IPS-18c (cell line): Measurements from ENCODE around the gene PHACTR1.

Experiments
- H3K4me3 ChIP-seq: 2 replicates; pipeline ENCODE4 v1.7.0; 2013; ENCODE audit warnings: low read depth, mild to moderate bottlenecking, low read length, moderate library complexity; ENCODE audit not compliant: insufficient read depth
- H3K9me3 ChIP-seq: one replicate; pipeline ENCODE4 v1.6.1; 2013; ENCODE audit warnings: mild to moderate bottlenecking, low read length, moderate library complexity; ENCODE audit not compliant: control insufficient read depth, insufficient read depth

The PHACTR1 gene

DNA sequence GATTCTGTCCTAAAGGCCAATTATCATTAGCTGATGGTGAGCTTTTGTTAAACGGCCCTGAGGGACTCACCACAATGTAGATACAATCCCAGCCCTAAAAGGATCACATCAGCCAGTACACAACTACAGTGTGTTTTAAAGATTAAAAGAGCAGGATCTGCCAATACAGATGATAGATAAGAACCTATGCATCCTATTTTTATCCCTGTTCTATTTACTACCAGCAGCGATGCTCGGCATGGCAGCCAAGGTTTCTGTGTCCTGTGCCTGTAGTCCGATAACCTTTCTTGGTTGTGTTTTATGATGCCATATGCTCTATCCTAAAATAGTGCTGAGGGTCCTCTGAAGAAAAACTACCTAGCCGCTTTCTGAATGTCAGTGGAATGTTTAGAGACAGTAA is 289.4 kb downstream of the PHACTR1 start:
- H3K4me3 ChIP-seq, result no peak overlapping the region
- H3K9me3 ChIP-seq, result no peaks in the 10 kb centered on the region

DNA sequence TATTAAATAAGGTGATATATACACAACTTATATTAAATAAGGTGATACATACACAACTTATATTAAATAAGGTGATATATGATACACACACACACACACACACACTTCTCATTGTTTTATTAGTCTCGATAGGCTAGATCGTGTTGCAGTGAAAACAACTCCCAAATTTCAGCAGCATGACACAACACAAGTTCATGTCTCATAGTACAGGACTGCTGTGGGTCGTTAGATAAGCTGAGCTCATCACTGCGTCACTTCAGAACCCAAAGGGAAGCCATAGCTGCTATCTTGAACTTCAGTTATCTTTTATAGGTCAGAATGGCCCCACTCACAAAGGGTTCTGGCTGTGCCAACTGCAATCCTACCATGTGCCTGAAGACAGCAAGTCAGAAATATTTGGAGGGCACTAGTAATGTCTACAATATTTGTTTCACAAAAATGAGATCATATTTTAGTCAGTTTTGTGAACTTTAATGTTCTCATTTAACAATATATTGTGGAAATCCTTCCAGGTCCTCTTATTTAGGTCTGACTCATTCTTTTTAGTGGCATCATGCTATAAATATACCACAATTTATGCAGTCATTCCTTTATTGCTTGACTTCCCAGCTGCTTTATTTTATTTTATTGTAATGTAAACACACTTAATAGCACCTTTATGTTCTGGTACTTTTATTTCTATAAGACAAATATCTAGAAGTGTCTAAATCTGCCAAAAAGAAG is 290.2 kb downstream of the PHACTR1 start:
- Histone ChIP-seq H3K9me3 (no peaks in the 10 kb centered on the region), H3K4me3 (no peak overlapping the region)

DNA sequence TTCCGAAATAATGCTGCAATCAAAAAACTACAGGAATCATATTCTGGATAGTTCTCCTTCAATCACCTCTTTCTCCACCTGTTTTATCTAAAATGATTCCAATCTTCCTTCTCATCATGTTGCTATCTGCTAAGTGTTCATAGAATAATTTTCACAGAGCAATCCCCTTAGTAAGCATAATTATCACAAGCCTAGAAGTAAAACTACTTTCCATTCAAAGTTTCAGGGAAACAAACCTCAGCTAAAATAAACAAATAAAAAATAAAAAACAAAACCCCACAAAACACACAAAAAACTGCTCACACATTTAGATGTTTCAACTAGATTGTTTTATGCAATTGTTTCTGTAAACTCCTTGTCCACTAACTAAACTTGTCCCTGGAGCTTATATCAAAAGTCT is 291.2 kb downstream of the PHACTR1 start:
- Histone ChIP-seq H3K4me3 (no peak overlapping the region), H3K9me3 (no peaks in the 10 kb centered on the region)

DNA sequence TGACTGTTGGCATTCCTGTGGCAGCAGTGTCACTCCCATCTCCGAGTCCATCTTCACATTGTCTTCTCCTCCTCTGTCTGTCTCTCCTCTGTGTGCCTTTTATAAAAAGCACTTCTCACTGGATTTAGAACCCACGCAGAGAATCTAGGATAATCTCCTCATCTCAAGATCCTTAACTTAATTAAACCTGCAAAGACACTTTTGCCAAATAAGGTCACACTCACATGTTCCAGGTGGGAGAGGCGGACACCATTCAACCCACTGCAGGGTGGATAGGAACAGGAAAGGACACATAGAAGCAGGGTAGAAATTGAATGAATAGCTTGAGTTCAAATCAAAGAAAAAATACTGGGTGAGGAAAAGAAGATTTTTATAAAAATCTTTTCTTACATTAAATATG is 292.5 kb downstream of the PHACTR1 start:
- Histone ChIP-seq H3K4me3 (no peak overlapping the region), H3K9me3 (no peaks in the 10 kb centered on the region)

DNA sequence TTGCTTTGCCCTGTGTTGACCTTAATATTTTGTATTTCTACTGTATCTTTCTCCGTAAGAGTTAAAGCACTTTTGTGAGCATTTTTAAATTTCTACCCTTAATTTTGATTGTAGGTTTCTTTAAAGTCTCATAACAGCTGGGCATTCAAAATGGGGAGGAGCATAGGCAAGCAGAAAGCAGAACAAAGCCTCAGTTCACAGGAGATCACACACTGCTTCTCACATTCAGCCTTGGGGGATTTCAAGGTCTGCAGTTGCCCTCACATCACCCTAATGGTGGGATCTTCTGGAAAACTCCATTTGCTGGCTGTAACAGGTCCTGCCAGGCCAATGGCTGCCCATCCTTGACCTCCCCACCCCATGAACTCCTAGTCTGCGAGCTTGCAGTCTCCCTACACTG is 292.9 kb downstream of the PHACTR1 start:
- no peaks in the 10 kb centered on the region for H3K9me3 ChIP-seq
- H3K4me3 ChIP-seq, result no peak overlapping the region

DNA sequence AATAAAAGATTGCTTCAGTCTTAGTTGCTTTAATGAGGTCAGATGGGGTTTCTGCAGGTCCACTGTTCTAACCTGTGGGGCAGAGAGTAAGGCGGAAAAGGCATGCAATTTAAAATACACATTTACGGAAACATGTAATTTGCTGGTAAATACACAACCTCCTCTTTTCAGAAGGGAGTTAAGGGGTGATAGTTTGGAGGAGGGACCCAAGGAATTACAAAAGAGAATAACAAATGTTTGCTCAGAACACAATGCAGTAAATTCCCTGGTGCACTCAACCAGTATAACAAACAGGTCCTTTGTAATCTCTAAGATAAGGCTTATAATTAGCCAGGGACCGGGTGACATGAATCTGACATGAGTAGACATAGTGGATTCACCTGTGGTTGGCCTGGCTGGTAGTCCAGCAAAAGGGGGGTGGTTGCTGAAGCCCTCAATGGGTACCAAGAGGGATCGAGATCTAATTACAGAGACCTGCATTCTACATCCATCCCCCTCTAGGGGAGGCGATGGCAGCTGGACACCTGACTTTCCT is 295.1 kb downstream of the PHACTR1 start:
- H3K4me3 ChIP-seq, result no peak overlapping the region
- H3K9me3 ChIP-seq, result no peaks in the 10 kb centered on the region

DNA sequence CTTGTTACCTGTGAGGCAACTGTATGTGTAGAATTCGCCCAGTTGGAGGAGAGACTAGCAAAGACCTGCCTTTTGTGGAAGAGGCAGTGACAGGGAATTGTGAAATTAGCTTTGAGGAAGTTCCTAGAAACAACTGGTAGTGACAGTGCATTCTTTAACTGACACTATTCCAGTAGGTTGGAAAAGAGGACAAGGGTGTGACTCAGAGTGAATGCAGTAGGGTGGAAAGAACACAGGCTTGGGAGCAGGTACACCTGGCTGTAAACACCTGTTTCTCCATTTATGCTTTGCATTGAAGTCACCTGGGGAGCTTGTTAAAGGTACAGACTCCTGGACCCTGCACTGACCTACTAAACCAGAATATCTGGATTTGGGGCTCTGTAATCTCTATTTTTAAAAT is 295.7 kb downstream of the PHACTR1 start:
- no peaks in the 10 kb centered on the region for H3K9me3 ChIP-seq

DNA sequence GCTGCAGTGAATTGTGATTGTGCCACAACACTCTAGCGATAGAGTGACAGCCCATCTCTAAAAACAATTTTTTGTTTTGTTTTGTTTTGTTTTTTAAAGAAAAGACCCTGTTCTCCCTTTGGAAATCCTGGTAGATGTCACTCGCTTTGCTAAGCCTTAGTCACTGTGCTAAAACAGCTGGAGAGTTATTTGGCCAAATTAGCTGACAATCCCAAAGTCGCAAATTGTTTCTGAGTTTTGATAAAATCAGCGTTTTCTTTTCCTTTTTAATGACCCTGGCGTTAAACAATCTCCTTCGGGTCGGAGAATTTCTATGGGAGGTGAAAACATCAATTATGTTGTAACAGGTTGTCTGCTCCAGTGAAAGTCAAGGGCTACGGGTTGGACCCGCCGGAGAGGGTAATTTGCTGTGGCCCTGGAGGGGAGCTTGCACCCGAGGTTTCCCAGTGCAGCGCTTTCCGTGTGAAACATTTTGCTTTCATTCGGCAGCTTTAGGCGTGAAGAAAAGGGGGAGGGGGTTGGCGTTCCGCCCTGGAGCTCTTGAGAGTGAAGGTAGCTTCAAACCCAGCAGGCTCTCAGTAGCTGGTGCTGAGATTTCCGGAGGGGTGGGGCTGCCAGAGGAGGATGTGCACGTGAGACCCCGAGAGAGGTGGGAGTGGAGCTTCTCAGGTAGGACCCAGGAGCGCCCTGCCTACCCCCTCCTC is 296.6 kb downstream of the PHACTR1 start:
- H3K4me3 ChIP-seq, result peak overlapping the region; percentile 62
- no peaks in the 10 kb centered on the region for H3K9me3 ChIP-seq

More for the DNA sequence above, 295.7 kb downstream of the PHACTR1 start:
- H3K4me3 ChIP-seq, result no peak overlapping the region

DNA sequence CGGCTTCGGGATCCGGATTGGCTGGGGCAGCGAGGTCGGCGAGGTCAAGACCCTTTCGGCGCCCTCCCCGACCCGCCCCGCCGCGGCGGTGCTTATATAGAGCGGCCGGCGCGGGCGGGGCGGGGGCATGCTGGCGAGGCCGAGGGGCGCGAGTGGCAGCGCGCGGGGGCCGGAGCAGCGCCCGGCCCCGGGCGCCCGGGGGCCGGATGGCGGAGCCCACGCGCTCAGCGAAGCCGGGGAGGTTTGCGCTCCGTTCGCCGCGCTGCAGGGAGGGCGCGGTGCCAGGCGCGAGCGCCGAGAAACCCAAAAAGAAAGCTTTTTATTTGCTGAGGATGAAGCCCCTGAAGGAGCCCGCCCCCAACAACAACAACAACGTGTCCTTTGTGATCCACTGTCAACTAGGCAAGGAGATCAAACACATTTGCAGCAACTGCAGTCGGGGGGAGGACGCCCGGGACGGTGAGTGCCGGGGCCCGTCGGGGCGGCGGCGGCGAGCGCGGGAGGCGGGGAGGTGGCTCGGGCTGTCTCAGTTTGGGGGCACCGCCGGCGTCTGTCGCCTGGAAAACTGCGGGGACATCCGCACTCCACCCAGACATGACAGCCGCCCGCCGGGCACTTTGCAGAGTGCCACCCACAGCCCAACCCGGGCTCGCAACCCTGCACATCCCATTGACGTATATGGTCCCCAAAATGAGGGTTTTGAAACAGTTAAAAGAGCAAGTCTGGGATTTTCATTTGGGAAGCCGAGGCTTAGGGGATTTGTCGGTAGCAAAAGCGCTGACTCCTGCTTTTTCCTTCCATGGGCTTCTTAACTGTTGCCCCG is 297.3 kb downstream of the PHACTR1 start:
- H3K9me3 ChIP-seq, result no peaks in the 10 kb centered on the region
- peak overlapping the region; percentile 62 for H3K4me3 ChIP-seq

DNA sequence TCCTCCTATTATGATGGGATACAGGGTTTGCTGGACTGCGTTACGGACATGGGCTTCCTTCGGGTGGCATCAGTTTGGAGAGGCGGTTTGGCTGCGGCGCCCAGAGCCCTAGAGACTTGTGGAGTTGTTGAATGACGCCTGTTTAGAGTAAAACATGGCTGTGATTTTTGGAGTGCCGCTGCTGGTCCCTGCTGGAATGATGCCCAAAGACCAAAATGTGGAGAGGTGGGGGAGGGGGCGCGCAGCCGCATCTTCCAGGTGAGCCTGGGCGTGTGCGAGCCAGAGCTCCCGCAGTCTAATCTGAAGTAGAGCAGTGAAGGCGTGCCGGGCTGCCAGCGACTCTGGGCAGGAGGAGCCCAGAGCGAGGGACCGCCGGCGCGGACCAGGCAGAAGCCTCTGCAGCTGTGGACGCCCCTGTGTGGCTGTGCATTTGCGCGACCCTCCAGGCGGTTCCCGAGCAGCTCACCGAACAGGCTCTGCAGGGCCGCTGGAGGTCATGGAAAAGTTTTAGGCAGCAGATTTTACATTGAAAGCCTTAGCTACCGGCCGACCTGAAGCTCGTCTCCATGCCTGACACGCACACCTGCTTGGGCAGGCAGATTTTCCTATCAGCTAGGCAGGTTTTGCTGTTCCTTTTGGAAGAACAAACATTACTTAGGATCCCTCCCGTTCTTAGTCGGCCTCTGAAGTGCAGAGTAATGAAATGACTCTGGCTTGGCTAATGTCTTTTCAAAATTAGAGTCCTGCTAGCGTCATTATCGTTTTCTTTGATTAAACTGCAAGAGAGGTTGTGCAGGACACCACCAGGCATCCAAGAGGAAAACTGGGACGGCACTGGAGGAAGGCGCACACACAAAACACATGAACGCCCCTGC is 298.2 kb downstream of the PHACTR1 start:
- H3K9me3 ChIP-seq, result no peaks in the 10 kb centered on the region

DNA sequence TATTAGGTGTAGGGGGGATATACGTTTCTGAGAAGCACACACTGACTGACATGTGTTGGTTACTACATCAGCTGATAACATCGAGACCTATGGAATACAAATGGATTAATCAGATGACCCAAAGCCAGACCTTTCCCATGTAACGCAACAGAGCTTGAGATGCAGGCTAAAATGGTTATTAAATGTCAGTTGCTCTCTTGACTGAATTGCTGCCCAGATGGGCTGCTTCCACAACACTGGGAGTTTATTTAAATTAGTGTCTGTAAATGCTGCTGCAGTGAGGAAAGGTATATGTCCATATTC is 298.8 kb downstream of the PHACTR1 start:
- Histone ChIP-seq H3K9me3 (no peaks in the 10 kb centered on the region), H3K4me3 (no peak overlapping the region)

More for the DNA sequence above, 298.2 kb downstream of the PHACTR1 start:
- H3K4me3 ChIP-seq, result peak overlapping the region; percentile 62

DNA sequence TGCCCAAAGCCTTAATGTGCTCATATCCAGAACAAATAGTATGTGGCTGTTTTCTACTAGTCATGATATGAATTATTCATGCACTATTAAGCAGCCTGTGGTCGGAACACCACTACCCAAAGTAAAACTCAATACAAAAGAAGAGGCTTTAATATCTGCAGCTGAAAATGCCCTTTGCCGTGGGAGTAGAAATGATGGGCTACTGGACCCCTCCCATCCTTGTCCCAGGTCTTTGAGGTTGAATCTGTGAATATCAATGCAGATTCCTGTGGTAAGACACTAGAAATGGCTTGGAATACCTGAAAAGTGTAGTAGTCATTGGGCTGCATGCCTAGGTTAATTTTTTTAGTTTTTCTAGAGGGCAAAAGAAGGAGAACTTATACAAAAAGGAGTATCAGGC is 308.0 kb downstream of the PHACTR1 start:
- Histone ChIP-seq H3K4me3 (no peak overlapping the region), H3K9me3 (no peaks in the 10 kb centered on the region)

DNA sequence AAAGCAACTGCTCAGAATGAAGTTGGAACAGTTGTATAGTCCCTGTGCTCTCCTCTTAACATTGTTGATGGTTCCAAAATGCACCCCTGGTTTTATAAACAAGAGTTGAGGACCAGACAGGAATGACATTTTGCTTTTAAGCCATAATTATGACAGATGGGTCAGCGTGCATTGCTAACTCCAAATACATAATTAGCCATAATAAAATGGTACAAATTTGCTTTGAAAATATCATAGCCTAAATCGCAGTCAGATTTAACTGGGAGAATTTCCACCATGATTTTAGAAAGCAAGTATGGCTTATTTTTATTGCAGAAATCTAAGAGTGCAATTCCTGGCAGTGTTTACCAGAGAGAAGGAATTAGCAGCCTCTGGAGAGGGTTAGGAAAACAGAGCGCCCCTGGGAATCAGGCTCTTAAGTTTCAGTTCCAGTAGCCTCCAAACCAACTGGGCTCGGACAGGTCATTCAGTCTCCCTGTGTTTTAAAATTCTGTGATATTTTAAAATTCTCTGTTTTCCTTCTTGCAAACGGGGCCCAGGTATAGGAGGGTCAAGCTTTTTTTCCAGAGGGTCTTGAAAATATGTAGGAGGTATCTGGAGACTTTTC is 309.4 kb downstream of the PHACTR1 start:
- Histone ChIP-seq H3K4me3 (no peak overlapping the region), H3K9me3 (no peaks in the 10 kb centered on the region)

DNA sequence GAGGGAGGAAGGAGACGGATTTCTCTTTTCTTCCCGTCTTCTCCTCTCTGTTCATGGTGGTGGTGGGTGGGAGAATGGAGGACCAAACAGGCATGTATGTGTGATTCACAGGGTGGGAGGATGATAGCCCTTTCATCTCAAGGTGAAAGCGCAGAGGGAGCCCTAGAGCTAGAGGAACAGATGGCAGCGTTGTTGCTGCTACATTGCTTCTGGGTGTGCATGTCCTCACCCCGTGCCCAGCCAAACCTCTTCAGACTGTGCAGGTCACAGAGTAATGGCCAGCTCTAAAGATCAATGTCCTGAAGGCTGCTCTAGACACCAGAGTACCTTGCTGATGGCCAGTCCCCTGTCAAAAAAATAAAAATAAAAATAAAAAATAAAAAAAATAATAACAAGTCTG is 310.0 kb downstream of the PHACTR1 start:
- no peaks in the 10 kb centered on the region for H3K9me3 ChIP-seq
- H3K4me3 ChIP-seq, result no peak overlapping the region

DNA sequence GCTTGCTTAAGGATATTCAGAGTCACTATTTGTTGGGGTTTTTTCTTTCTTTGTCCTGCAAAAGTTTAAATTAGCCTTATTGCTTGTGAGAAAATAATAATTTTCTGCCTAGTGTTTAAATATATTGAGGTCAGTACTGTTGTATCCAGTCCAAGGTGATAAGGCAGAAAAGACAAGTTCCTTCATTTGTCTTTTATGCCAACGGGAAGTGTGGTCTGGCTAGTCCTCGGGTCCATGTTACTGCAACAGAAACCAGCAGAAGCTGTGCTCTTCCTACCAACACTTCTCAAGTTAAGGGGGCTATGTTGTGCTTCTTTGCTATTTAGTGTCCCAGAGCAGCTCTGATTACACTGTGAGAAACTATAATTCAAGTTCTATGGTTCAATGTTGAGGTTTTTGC is 310.6 kb downstream of the PHACTR1 start:
- no peaks in the 10 kb centered on the region for H3K9me3 ChIP-seq
- no peak overlapping the region for H3K4me3 ChIP-seq

DNA sequence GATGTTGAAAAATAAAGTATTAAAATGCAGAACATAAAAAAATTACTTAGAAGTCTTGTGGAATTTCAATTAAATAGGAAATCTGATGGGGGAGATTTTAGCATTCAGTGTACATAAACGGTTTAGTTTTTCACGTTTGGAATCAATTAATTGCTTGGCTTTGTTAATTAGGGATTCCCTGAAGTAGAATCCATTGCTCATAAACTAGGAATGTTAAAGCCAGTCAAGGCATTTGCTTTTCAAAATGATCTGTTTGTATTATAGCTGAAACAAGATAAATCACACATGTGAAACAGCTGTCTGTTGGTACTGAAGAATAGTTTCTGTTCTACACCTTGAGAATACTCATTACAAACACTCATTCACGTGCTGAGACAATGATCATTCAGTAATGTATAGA is 313.8 kb downstream of the PHACTR1 start:
- H3K4me3 ChIP-seq, result no peak overlapping the region
- no peaks in the 10 kb centered on the region for H3K9me3 ChIP-seq

DNA sequence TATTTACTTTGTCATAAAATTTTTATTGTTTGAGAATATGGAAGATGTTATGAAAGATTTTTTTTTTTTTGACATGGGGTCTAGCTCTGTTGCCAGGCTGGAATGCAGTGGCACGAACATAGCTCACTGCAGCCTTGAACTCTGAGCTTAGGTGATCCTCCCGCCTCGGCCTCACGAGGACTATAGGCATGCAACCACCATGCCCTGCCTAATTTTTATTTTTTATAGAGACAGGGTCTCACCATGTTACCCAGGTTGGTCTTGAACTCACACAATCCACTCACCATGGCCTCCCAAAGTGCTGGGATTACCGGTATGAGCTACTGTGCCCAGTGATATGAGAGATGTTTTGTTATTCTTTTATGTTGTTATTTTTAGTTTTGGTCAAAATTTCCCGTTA is 316.0 kb downstream of the PHACTR1 start:
- Histone ChIP-seq H3K4me3 (no peak overlapping the region), H3K9me3 (no peaks in the 10 kb centered on the region)
